ENCODE results near the gene GAPDHS. TPM values are rescaled to one million over a fixed set of nuclear protein-coding genes. Genes with fewer than 3 reads are reported as not detected.

Gene GAPDHS
- total RNA-seq, 1 experiment from 2014 or later = not detected

DNA sequence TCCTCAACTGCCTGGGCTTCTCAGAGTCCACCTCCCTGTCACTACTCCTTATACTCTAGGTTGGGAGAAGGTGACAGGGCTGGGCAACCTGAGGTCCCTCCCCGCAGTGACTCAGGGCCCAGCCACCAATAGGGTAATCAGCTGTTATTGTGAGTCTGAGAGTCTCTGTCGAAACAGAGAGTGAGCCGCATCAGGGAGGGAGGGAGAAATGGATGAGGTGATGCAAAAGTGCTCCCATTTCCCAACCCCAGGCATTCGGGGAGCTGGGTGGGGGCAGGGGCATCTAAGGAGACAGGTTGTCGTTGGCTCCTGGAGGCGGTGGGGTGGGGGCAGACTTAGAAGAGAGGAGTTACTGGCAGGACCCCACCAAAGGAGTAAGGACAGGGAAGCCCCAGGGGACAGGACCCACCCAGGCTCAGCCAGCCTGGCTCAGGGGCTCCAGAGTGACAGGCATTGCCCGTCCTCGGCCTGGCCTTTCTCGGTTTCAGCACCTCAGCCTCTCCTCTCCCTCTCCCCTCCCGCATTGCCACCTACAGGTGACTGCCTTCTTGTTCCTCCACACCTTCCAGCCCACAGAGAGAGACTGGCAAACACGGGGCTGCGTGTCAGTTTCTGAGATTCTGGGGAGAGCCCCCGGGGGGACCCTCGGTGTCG lies 19.5 kb upstream of the GAPDHS start, which contains the start of gene DMKN:
TSS of gene DMKN (minus strand) at position 22 of the 654 bp plus-strand sequence. CDS start 174 bp downstream, outside the sequence.
- H3K9me3 ChIP-seq (ENCODE audit: control insufficient read depth, low read depth, low read length) = no peaks in the 10 kb centered on the region
- H3K27ac Mint-ChIP-seq = peak within 1 kb of the TSS in 2 of 3 experiments; percentile 3 to 44; a peak in 3 of 7 replicates
- H3T11ph ChIP-seq (ENCODE audit: low read length) = no peak within 1 kb of the TSS
- H3K14ac ChIP-seq (ENCODE audit: insufficient read depth, low read length) = no peak within 1 kb of the TSS; the same call in 1 of the 2 replicates
- H3K9ac ChIP-seq (ENCODE audit: extremely low read depth, insufficient read length, low read length) = no peak within 1 kb of the TSS
- no peak within 1 kb of the TSS for H3K4ac ChIP-seq (ENCODE audit: low read depth, low read length)
- H4K8ac ChIP-seq (replicated peaks; ENCODE audit: insufficient read length, low read depth, low read length) = no peak within 1 kb of the TSS
- no peak within 1 kb of the TSS for H2BK20ac ChIP-seq (ENCODE audit: low read depth, low read length, poor library complexity, severe bottlenecking)
- no peaks in the 10 kb centered on the region; the same call in 1 of the 2 replicates for H3K79me2 ChIP-seq (ENCODE audit: insufficient read depth, low read length)
- H3K23ac ChIP-seq (ENCODE audit: insufficient read length, low read depth, low read length) = no peak within 1 kb of the TSS
- H3K4me3 Mint-ChIP-seq = peak within 1 kb of the TSS in 1 of 2 experiments; percentile 47; a peak in 3 of 5 replicates
- H2AK5ac ChIP-seq (ENCODE audit: insufficient read length, low read length) = no peak within 1 kb of the TSS
- no peak within 1 kb of the TSS for H3K18ac ChIP-seq (ENCODE audit: insufficient read length, low read depth, low read length)
- H3K27me3 Mint-ChIP-seq (ENCODE audit: low read depth) = peaks cover 31% of the 10 kb centered on the region
- H3K23me2 ChIP-seq (ENCODE audit: insufficient read length, low read depth, low read length, poor library complexity, severe bottlenecking) = peaks cover 12% of the 10 kb centered on the region
- H3K27ac ChIP-seq (ENCODE audit: insufficient read length, low read depth, low read length) = no peak within 1 kb of the TSS
- H2BK15ac ChIP-seq (ENCODE audit: low read depth, low read length) = no peak within 1 kb of the TSS
- no peaks in the 10 kb centered on the region for H3K79me1 ChIP-seq (ENCODE audit: insufficient read depth, low read depth, low read length, poor library complexity, severe bottlenecking)
- H4K91ac ChIP-seq (ENCODE audit: insufficient read length, low read depth, low read length) = no peak within 1 kb of the TSS
- no CpG with 5 or more reads among the region's 15 CpGs for WGBS (ENCODE audit: extremely low coverage, insufficient read length, low lambda C conversion rate)
- H2BK12ac ChIP-seq (ENCODE audit: insufficient read length, low read depth, low read length) = no peak within 1 kb of the TSS
- DNase-seq = peak; percentile 61
- H4K20me1 ChIP-seq (ENCODE audit: control insufficient read depth, insufficient read depth, insufficient read length) = no peaks in the 10 kb centered on the region
- no peak within 1 kb of the TSS for H4K5ac ChIP-seq (ENCODE audit: insufficient read length, low read depth, low read length)
- TF ChIP-seq, protein P1, sequence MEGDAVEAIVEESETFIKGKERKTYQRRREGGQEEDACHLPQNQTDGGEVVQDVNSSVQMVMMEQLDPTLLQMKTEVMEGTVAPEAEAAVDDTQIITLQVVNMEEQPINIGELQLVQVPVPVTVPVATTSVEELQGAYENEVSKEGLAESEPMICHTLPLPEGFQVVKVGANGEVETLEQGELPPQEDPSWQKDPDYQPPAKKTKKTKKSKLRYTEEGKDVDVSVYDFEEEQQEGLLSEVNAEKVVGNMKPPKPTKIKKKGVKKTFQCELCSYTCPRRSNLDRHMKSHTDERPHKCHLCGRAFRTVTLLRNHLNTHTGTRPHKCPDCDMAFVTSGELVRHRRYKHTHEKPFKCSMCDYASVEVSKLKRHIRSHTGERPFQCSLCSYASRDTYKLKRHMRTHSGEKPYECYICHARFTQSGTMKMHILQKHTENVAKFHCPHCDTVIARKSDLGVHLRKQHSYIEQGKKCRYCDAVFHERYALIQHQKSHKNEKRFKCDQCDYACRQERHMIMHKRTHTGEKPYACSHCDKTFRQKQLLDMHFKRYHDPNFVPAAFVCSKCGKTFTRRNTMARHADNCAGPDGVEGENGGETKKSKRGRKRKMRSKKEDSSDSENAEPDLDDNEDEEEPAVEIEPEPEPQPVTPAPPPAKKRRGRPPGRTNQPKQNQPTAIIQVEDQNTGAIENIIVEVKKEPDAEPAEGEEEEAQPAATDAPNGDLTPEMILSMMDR (conservative IDR thresholded peaks at IDR 0.05) = peak; percentile 47; the same call in 2 of the 3 replicates
- no peak within 1 kb of the TSS for H3K56ac ChIP-seq (ENCODE audit: insufficient read length, low read depth, low read length)
- no peaks in the 10 kb centered on the region for H3K4me1 ChIP-seq (ENCODE audit: insufficient read depth, low read length)
- H2AFZ ChIP-seq (ENCODE audit: low read length) = no peak within 1 kb of the TSS
- H2BK120ac ChIP-seq (ENCODE audit: low read depth, low read length, poor library complexity, severe bottlenecking) = no peak within 1 kb of the TSS
- H3K36me3 Mint-ChIP-seq (ENCODE audit: insufficient read depth in 1 of 3, low read depth in 3 of 3) = no peaks in the 10 kb centered on the region; a peak in 2 of 7 replicates
- peak within 1 kb of the TSS; percentile 43 for H3K4me2 ChIP-seq (ENCODE audit: insufficient read depth, insufficient read length, low read length)
- peaks cover 15 to 34% of the 10 kb centered on the region in 2 experiments for H3K4me1 Mint-ChIP-seq
- H3K9me3 Mint-ChIP-seq = no peaks in the 10 kb centered on the region; a peak in 1 of 5 replicates
- no peak within 1 kb of the TSS for H2BK5ac ChIP-seq (ENCODE audit: insufficient read length, low read length)
- no peaks in the 10 kb centered on the region; the same call in none of the 2 replicates for H3K27me3 ChIP-seq (ENCODE audit: insufficient read depth, low read length)

Data from H9 (cell line).